Measurements from ENCODE around the gene TUFT1. TPM values are rescaled to one million over a fixed set of nuclear protein-coding genes. Genes with fewer than 3 reads are reported as not detected.

TUFT1 gene
- total and polyA plus RNA-seq, 9 of the 15 experiments (the other 6 are each of a cell fraction or from before 2014, with no cell fraction given), result 0.54 to 2.0 (median 1.7) TPM

- peak; percentile 97 for TF ChIP-seq POLR2G (IDR thresholded peaks at IDR 0.05; ENCODE audit: low read depth, low read length)
- TF ChIP-seq TFAP4 (CRISPR knock-in tag; IDR thresholded peaks at IDR 0.05; ENCODE audit: borderline replicate concordance), result peak; percentile 56
- TF ChIP-seq ZBTB33 (CRISPR knock-in tag; IDR thresholded peaks at IDR 0.05), result peak; percentile 21; the same call in 1 of the 2 replicates
- no peak for TF ChIP-seq NR2C2 (CRISPR knock-in tag; IDR thresholded peaks at IDR 0.05)
- TF ChIP-seq NR2C2 (tag; IDR thresholded peaks at IDR 0.05), result peak; percentile 42; the same call in 1 of the 2 replicates
- TF ChIP-seq HDAC1 (IDR thresholded peaks at IDR 0.05), result peak in 1 of 2 experiments; percentile 55; a peak in 1 of 4 replicates
- peak; percentile 83 for TF ChIP-seq POLR2B (IDR thresholded peaks at IDR 0.05; ENCODE audit: low read depth, partially characterized antibody)
- TF ChIP-seq ARID4B (CRISPR knock-in tag; IDR thresholded peaks at IDR 0.05), result 0 out of 2 replicates have a peak, but pooled peaks have one; percentile 9
- TF ChIP-seq SIN3A (IDR thresholded peaks at IDR 0.05; ENCODE audit: borderline replicate concordance in 2 of 2, control insufficient read depth in 1 of 2, low read depth in 2 of 2, low read length in 2 of 2), result 0 out of 4 replicates have a peak, but pooled peaks of 1 of the 2 experiments have one; percentile 57
- 0 out of 2 replicates have a peak, but pooled peaks have one; percentile 26 for TF ChIP-seq LCOR (CRISPR knock-in tag; IDR thresholded peaks at IDR 0.05)
- peak; percentile 58 for TF ChIP-seq MEIS2 (IDR thresholded peaks at IDR 0.05; ENCODE audit: partially characterized antibody)
- peak; percentile 55; the same call in 1 of the 2 replicates for TF ChIP-seq NKRF (IDR thresholded peaks at IDR 0.05; ENCODE audit: borderline replicate concordance)
- TF ChIP-seq XRCC5 (IDR thresholded peaks at IDR 0.05; ENCODE audit: low read depth, low read length), result 0 out of 2 replicates have a peak, but pooled peaks have one; percentile 46
- TF ChIP-seq POLR2A (conservative IDR thresholded peaks at IDR 0.05), result peak; percentile 75
- TF ChIP-seq ZNF780A (CRISPR knock-in tag; IDR thresholded peaks at IDR 0.05), result no peak
- TF ChIP-seq GATAD2A (IDR thresholded peaks at IDR 0.05), result no peak
- TF ChIP-seq ZNF79 (CRISPR knock-in tag; IDR thresholded peaks at IDR 0.05; ENCODE audit: low read depth), result no peak
These were observed at the start of gene TUFT1 (continued) for GRCh38 chr1:151540021-151540981.

Measured in K562 (cell line).